Ishikawa (cell line): ENCODE data around the gene HSP90AB1.

Experiments used
- CEBPB ChIP-seq: IDR thresholded peaks from 2 replicates; pipeline ENCODE4 v1.6.1; 2012
- CREB1 ChIP-seq: IDR thresholded peaks from 2 replicates; pipeline ENCODE4 v1.6.1; 2012; ENCODE audit warnings: low read depth
- EGR1 ChIP-seq: IDR thresholded peaks from 2 replicates; pipeline ENCODE4 v1.6.1; 2012
- EP300 ChIP-seq: IDR thresholded peaks from 2 replicates; pipeline ENCODE4 v1.6.1; 2012; ENCODE audit warnings: borderline replicate concordance
- FOXM1 ChIP-seq: IDR thresholded peaks from 2 replicates; pipeline ENCODE4 v1.6.1; 2012; ENCODE audit warnings: low read depth, borderline replicate concordance
- MAX ChIP-seq: IDR thresholded peaks from 2 replicates; pipeline ENCODE4 v1.6.1; 2012
- NFIC ChIP-seq: IDR thresholded peaks from 2 replicates; pipeline ENCODE4 v1.6.1; 2012
- RAD21 ChIP-seq: IDR thresholded peaks from 2 replicates; pipeline ENCODE4 v1.6.1; 2012; ENCODE audit warnings: low read depth
- REST ChIP-seq: IDR thresholded peaks from 2 replicates; pipeline ENCODE4 v1.6.1; 2012; ENCODE audit warnings: low read depth, mild to moderate bottlenecking
- TAF1 ChIP-seq: IDR thresholded peaks from 2 replicates; pipeline ENCODE4 v1.6.1; 2012; ENCODE audit warnings: low read depth, mild to moderate bottlenecking
- TCF12 ChIP-seq: IDR thresholded peaks from 2 replicates; pipeline ENCODE4 v1.6.1; 2012; ENCODE audit warnings: low read depth
- TEAD4 ChIP-seq: IDR thresholded peaks from 2 replicates; pipeline ENCODE4 v1.6.1; 2012
- USF1 ChIP-seq: IDR thresholded peaks from 2 replicates; pipeline ENCODE4 v1.6.1; 2012
- YY1 ChIP-seq: IDR thresholded peaks from 2 replicates; pipeline ENCODE4 v1.6.1; 2012; ENCODE audit warnings: low read depth
- ZBTB7A ChIP-seq: IDR thresholded peaks from 2 replicates; pipeline ENCODE4 v1.6.1; 2012; ENCODE audit warnings: low read depth

HSP90AB1 gene

GRCh38 chr6:44270526-44271405 lies 23.9 kb downstream of the HSP90AB1 start:
- TF ChIP-seq YY1 (no peak), REST (peak; percentile 79)

- TF ChIP-seq TAF1, result no peak
- no peak for TF ChIP-seq NFIC
- no peak for TF ChIP-seq YY1
Observed at GRCh38 chr6:44271406-44271723, 24.5 kb downstream of the HSP90AB1 start.

GRCh38 chr6:44271914-44272313 lies 25.0 kb downstream of the HSP90AB1 start:
- no peak for TF ChIP-seq TCF12
- TF ChIP-seq FOXM1, result no peak
- TF ChIP-seq REST, result no peak
- no peak for TF ChIP-seq TAF1
- no peak for TF ChIP-seq USF1
- no peak for TF ChIP-seq ZBTB7A
- TF ChIP-seq NFIC, result no peak
- no peak for TF ChIP-seq YY1

GRCh38 chr6:44272529-44272928 lies 25.6 kb downstream of the HSP90AB1 start:
- TF ChIP-seq YY1 (no peak), NFIC (no peak), REST (no peak), FOXM1 (no peak), TCF12 (no peak), EGR1 (no peak), EP300 (no peak), CEBPB (no peak), TAF1 (no peak), USF1 (no peak)

GRCh38 chr6:44272999-44273566 lies 26.2 kb downstream of the HSP90AB1 start:
- no peak for TF ChIP-seq TEAD4
- no peak for TF ChIP-seq EP300
- TF ChIP-seq TAF1, result no peak
- no peak for TF ChIP-seq YY1
- no peak for TF ChIP-seq CEBPB
- TF ChIP-seq EGR1, result no peak
- TF ChIP-seq TCF12, result no peak
- no peak for TF ChIP-seq CREB1
- TF ChIP-seq USF1, result no peak
- no peak for TF ChIP-seq MAX
- no peak for TF ChIP-seq FOXM1
- TF ChIP-seq ZBTB7A, result no peak
- TF ChIP-seq RAD21, result no peak
- TF ChIP-seq NFIC, result no peak
- TF ChIP-seq REST, result no peak
